Endothelial cell (in vitro differentiated cells): ENCODE results near the gene FCHO2. TPM values are rescaled to one million over a fixed set of nuclear protein-coding genes. Genes with fewer than 3 reads are reported as not detected.
A peak's percentile ranks its signal among the peaks of the same experiment; 100 is the strongest.

Experiments
- DNase-seq: peaks from one replicate; pipeline ENCODE4 v3.0.0; 2021; ENCODE audit warnings: low spot score
- H3K27ac Mint-ChIP-seq: one replicate; pipeline ENCODE4 v1.8.0; 2021; ENCODE audit warnings: mixed read lengths, inconsistent platforms; ENCODE audit not compliant: unreplicated experiment
- H3K27me3 Mint-ChIP-seq: one replicate; pipeline ENCODE4 v1.8.0; 2021; ENCODE audit warnings: mild to moderate bottlenecking, moderate library complexity, mixed read lengths, inconsistent platforms; ENCODE audit not compliant: unreplicated experiment
- H3K36me3 Mint-ChIP-seq: one replicate; pipeline ENCODE4 v1.8.0; 2021; ENCODE audit warnings: mild to moderate bottlenecking, low read depth, mixed read lengths, inconsistent platforms; ENCODE audit not compliant: unreplicated experiment
- H3K4me1 Mint-ChIP-seq: one replicate; pipeline ENCODE4 v1.8.0; 2021; ENCODE audit warnings: mild to moderate bottlenecking, mixed read lengths, inconsistent platforms; ENCODE audit not compliant: unreplicated experiment
- H3K4me3 Mint-ChIP-seq: one replicate; pipeline ENCODE4 v1.8.0; 2021; ENCODE audit warnings: mild to moderate bottlenecking, mixed read lengths, inconsistent platforms; ENCODE audit not compliant: unreplicated experiment
- H3K9me3 Mint-ChIP-seq: one replicate; pipeline ENCODE4 v1.8.0; 2021; ENCODE audit warnings: mixed read lengths, inconsistent platforms; ENCODE audit not compliant: unreplicated experiment
- total RNA-seq: library from RNA; stranded (reverse); fragmentation: NEBNext Ultra II Directional; extraction: Animal tissue kit (Norgen Biotek cat#: 25700); gene quantifications from one replicate; pipeline ENCODE4 v1.2.1, GENCODE V29; 2021; ENCODE audit not compliant: unreplicated experiment
- TF ChIP-seq, protein P1 (sequence below): fragments of 200-600 bp; sonication (generic); IDR thresholded peaks from one replicate; pipeline ENCODE4 v1.5.0; 2021; ENCODE audit warnings: antibody characterized with exemption; ENCODE audit not compliant: unreplicated experiment

FCHO2 gene
- total RNA-seq, 1 donor from 2014 or later = 41.9 TPM

- TF ChIP-seq, protein P1, sequence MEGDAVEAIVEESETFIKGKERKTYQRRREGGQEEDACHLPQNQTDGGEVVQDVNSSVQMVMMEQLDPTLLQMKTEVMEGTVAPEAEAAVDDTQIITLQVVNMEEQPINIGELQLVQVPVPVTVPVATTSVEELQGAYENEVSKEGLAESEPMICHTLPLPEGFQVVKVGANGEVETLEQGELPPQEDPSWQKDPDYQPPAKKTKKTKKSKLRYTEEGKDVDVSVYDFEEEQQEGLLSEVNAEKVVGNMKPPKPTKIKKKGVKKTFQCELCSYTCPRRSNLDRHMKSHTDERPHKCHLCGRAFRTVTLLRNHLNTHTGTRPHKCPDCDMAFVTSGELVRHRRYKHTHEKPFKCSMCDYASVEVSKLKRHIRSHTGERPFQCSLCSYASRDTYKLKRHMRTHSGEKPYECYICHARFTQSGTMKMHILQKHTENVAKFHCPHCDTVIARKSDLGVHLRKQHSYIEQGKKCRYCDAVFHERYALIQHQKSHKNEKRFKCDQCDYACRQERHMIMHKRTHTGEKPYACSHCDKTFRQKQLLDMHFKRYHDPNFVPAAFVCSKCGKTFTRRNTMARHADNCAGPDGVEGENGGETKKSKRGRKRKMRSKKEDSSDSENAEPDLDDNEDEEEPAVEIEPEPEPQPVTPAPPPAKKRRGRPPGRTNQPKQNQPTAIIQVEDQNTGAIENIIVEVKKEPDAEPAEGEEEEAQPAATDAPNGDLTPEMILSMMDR = no peak
- no peaks in the 10 kb centered on the region for H3K9me3 Mint-ChIP-seq
- no peak for DNase-seq
- H3K4me3 Mint-ChIP-seq = no peak overlapping the region
- no peak overlapping the region for H3K27ac Mint-ChIP-seq
- peaks cover 7% of the 10 kb centered on the region for H3K4me1 Mint-ChIP-seq
- H3K36me3 Mint-ChIP-seq = peaks cover 4% of the 10 kb centered on the region
- H3K27me3 Mint-ChIP-seq = peaks cover 12% of the 10 kb centered on the region
These were observed 162.6 kb downstream of the FCHO2 start for GRCh38 chr5:73118391-73118973.

DNA sequence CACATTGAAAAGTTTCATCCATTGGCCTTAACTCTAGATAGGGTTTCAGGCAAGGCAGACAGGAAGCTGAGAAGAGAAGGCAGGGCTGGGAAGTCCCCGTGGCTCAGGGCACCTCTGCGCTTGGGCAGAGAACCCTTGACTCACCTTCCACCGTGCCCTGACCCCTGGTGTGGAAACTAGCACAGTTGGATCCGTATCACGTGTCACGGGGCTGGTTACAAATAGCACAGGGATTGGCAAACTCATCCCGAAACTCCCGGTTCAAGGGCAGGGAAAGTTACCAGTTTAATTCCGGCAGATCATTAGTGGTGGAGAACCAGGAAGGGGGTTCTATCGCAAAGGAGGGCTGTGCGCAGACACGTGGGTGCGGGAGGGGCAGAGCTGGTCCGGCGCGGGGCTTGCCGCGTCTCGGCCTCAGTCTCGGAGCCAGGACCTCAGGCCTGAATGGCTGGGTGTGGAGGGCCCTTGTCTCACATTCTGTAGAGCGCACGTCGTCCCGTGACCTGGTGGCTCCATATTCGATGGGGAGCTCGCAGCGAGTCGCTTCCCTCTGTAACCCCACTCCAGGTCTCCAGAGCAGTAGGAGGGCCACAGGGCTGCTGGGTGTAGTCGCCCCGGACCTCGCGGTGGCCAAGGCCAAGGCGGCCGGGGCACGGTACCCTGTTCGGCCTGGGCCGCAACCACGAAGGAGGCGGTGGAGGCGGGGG, 163.8 kb downstream of the FCHO2 start:
- Mint-ChIP-seq H3K27ac (no peak overlapping the region), H3K27me3 (peaks cover 12% of the 10 kb centered on the region), H3K36me3 (peaks cover 4% of the 10 kb centered on the region), H3K4me1 (peaks cover 7% of the 10 kb centered on the region), H3K9me3 (no peaks in the 10 kb centered on the region), H3K4me3 (peak overlapping the region; percentile 78)
- TF ChIP-seq, protein P1 = no peak
- DNase-seq = no peak

DNA sequence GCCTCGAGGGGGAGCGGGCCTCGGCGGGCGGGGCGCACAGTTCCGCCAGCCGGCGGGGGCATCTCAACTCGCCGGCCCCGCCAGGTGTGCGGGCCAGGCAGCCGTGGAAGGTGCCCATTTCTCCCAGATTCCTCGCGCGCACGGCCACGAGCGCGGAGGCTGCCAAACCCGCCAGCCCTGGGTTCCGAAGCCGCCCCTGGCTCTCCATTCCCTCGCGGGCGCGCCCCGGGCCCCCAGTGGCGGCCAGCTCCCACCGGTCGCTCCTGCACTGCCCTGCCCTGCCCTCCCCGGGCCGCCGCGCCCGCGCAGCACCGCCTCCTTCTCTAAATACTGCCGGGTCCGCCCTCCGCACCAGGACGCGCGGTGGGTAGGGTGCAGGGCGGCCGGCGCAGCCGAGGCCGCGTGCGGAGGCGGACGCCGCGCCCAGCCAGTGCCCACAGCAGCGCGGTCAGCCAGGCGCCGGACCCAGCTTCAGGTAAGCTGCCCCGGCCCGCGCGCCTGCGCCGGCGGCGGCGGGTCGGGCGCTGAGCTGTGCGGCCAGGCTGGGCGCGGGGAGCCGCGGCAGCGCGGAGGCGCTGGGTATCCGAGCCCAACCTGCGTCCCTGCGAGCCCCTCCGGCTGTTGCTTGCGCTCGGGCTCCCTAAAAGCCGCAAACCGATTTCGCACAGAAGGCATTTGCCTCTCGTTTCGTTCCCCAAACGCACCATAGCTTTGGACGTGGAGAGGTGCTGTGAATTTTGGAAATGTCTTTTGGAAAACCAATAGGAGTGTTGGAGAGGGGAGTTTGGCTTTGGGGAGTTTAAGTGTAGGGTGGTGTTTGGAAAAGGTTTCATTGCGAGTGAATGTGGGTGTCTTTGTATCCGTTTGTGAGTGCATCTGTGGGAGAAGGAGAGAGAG, 164.6 kb downstream of the FCHO2 start, which contains the start of gene TMEM171:
Gene TMEM171 (plus strand): TSS at position 354 of the 897 bp plus-strand sequence. CDS start 2,799 bp downstream, outside the sequence.
- DNase-seq = peak; percentile 48
- TF ChIP-seq, protein P1 = no peak
- Mint-ChIP-seq H3K9me3 (no peaks in the 10 kb centered on the region), H3K4me3 (peak within 1 kb of the TSS; percentile 82), H3K4me1 (peaks cover 7% of the 10 kb centered on the region), H3K36me3 (peaks cover 4% of the 10 kb centered on the region), H3K27me3 (peaks cover 12% of the 10 kb centered on the region), H3K27ac (no peak within 1 kb of the TSS)

- Mint-ChIP-seq H3K4me1 (peaks cover 7% of the 10 kb centered on the region), H3K9me3 (no peaks in the 10 kb centered on the region), H3K36me3 (peaks cover 4% of the 10 kb centered on the region), H3K27me3 (peaks cover 12% of the 10 kb centered on the region), H3K4me3 (peak overlapping the region; percentile 82), H3K27ac (no peak overlapping the region)
- TF ChIP-seq, protein P1 = no peak
- no peak for DNase-seq
These were observed 165.2 kb downstream of the FCHO2 start for GRCh38 chr5:73121119-73121463.
